HT-29 (cell line): ENCODE results near the gene GALNT12. TPM values are rescaled to one million over a fixed set of nuclear protein-coding genes. Genes with fewer than 3 reads are reported as not detected.

Experiments
- DNase-seq: peaks from one replicate; pipeline ENCODE4 v3.0.0-alpha.2; 2015; ENCODE audit warnings: low spot score
- total RNA-seq: library from RNA; depleted of rRNA; stranded (reverse); fragments of >200 nt; shearing (Covaris generic); gene quantifications from 2 replicates; pipeline ENCODE4 v1.2.3, GENCODE V29; 2014

GALNT12 gene
- total RNA-seq, 1 experiment from 2014 or later = 53.2 TPM

DNA sequence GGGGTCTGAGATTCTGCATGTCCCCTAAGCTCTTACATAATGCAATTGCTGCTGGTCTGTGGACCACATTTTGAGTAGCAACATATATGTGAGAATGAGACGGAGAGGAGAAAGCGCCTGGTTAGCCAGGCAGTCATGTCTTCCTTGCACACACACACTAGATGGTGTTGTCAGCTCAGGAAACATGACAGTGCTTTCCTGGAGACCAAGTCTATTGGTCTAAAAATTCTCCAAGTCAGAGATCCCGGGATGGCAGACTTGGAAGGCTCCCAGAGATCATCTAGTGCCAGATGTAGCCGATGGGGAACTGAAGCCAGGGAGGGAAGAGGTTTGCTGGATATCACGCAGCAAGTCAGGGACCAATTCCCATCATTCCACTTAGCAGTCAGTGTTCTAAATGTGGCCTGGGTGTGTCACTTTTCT, 53.4 kb downstream of the GALNT12 start:
- DNase-seq = peak; percentile 25

DNA sequence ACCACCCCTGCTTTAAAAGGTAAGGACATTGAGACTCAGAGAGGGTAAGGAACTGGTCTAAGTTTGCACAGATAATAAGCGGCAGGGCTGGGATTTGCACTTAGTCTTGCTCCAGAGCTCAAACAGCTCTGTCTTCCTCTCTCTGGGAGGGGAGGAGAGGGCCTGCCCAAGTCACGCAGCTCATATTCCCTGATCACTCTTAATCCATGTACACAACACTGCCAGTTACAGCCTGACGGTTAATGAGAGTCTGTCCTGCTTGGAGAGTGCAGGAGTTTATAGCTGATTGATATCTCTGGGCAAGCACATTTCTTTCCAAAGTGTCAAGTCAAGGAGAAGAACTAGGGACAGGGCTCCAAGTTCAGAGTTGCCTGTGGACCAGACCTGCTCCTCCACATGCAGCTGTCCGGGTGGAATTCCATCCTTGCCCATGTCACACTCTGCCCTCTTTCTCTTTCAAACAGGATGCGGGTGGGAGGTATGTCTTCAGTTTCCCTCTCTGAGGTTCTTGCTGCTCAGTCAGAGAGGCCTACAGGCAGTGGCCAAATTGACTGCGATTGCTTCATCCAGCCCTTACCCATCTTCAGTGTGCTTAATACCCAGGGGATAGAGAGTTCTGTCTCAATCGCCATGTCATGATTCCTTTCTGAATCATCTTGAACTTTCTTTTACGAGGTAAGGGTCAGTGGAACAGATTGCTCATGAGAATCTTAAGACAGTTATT, 54.5 kb downstream of the GALNT12 start:
- DNase-seq = no peak

DNA sequence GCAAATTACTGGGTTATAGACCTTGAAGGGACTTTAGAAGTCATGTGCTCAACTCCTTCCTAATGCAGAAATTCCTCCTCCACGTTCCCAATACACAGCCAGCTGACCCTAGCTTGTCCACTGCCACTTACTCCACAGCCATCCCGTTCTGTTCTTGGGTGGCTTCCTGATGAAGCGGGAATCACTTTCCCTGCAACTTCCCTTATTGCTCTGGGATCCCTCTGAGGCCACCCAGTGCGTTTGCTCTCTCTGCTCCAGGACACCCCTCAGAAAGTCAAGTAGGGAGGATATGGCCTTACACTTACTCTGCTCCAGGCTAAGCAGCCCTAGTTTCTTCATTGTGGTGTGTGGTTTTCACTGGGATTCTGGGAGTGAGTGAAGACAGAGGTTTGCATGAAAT, 55.5 kb downstream of the GALNT12 start:
- DNase-seq = no peak

DNA sequence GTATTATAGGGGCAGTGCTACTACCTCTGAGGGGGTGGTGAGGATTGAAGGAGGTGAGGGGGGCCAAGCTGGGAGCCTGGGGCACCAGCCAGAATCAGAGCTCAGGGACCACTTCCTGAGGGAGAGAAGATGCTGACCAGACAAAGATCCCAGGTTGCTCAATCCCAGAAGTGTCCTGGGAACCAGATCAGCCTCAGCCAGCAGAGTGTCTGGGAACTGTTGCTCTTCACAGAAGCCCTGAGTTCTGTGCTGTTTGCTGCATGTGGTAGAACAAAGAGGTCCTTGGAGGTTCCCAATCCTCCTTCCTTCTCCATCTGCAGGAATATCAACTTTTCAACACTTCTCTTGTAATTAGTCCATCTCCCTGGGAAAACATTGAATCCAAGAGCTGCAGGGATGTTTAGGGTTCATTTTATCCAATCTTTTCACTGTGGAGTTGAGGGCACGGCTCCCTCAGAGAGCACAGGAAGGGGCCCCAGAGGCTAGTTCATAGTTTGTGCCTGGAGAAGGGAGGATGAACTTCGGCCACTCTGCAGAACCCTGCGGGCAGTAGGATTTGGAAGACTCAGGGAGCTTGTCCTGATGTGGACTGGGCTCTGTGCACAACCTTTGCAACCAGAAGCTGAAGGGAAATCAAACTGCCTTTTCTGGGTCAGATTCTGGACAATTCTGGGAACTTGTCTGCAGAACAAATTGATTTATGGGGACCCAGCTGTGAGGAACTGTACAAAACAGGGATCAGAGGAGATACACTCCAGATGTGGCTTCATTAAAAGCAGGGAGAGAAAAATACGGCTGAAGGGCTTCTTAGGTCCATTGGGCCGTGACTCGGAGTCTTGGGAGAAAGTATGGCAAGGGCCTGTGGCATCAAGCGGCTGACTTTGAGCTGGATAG, 57.1 kb downstream of the GALNT12 start:
- no peak for DNase-seq

DNA sequence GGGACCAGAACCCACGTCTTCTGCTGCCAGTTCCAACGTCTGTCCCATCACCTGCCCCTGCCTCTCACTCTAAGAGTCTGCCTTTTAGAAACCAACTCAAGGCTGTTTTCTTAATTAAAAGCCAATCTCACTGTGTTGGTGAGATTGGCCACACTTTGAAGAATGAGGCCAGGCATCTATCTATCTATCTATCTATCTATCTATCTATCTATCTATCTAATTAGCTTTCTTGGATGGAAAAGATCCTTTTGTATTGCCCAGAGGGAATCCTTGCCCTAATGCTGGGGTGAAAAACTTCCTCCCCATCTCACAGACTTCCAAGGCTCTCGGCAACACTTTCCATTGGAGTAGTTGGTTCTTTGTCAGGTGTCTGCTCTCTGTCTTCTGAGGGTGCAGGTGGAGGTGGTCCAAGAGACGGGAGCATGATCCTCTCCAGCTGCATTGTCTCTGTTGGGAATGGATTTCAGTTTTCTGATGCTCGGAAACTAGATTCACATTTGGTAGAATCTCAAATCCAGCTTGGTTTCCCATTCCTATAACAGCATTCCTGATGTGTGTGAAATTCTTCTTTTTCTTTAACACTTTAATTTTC, 57.9 kb downstream of the GALNT12 start:
- no peak for DNase-seq

DNA sequence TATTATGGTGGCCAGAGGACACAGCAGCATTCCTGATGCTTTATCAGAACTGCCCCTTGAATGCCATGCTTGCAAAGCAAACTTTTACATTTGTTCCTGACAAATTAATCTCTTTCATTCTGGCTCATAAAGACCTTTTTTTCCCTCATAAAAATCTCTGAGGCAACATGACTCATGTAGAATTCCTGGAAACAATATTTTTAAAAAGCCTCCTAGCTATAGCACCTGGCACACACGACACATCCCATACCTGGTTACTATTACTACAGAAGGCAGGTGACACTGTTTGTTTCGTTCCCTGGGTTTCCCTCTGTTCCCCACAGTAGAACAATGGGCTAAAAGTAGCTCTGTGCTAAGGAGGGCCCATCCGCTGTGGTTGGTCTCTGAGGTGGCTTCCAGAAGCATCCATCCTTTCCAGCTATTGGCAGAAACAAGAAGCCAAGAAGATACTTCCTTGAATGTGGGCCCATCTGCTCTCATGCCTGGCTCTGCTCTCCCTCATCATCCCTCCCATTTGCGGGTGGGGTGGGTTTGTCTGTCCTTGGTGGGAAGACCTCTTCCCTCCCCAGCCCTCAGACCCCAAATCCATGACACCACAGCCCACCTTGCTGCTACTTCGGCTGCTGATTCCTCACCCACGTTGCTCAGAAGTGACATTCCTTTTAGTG, 59.1 kb downstream of the GALNT12 start:
- no peak for DNase-seq

DNA sequence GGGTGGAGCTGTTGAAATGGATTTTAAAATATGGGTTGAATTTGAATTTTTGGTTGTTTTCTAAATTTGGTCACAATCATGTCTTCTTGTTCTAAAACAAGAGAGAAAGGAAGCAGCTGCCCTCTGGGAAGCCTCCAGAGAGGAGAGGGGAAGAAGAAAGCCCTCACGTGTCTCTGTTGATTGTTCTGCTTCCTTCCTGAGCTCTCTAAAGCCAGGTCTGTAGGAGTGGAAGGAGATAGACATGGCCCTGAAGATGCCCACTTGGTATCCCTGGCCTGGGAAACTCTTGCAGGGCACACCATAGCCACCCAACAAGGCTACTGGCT, 59.6 kb downstream of the GALNT12 start:
- DNase-seq = no peak

DNA sequence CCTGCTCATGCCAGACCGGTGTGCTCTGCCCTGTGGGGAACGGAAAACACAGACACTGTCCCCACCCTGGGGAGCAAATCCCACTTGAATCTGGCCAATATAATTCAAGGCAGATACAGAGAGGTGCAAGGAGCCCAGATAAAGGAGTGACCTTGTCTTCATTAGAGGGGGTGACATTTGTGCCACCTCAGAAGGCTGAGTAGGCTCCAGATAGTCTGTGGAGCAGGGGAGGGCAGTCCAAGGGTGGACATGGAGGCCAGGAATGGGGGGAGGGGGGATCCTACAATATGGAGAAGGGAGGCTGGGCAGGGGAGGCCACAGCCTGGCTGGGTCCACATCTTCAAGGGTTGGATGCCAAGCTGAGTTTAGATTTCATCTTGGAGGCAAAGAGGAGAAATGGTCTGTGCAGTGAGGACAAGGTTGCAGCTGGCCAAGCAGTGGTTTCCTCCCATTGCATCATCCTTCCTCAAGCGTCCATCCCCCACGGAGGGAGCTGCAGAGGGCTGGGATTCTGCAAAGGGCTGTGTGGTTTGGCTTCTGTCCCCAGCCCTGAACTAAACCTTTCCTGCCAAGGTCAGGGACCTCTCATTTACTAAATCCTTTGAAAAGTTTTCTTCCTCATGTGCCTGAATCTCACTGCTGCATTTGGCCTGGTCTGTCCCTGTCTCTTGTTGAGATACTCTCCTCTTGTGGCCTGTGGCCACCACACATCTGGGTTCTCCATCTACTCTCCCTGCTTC, 60.1 kb downstream of the GALNT12 start:
- DNase-seq = no peak

DNA sequence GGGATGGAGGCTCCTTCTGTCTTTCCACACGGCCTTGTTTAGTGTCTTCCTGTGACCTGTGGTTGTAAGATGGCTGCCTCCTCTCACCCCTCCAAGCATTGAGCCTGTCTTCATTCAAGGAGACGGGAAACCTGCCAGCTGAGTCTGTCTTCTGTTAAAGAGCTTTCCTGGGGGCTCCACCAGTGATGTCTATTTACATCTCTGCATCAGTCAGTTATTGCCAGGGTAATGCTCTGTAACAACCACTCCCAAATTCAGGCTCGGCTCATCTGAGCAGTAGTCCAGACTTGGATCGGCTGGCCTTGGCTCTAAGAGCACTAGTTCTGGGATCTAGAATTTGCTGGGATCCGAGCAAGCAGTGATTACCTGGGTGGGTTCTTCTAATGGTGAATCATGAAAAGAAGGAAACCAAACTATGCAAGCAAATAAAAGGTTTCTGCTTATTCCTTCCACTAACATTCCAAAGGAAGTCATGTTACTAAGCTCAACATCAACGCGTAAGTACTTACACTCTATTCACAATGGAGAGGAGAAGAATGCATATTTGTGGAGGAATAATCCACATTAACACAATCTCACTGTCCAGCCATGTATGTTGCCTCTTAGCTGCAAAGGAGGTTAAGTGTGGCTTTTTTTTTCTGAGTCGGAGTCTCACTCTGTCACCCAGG, 61.7 kb downstream of the GALNT12 start:
- DNase-seq = no peak

DNA sequence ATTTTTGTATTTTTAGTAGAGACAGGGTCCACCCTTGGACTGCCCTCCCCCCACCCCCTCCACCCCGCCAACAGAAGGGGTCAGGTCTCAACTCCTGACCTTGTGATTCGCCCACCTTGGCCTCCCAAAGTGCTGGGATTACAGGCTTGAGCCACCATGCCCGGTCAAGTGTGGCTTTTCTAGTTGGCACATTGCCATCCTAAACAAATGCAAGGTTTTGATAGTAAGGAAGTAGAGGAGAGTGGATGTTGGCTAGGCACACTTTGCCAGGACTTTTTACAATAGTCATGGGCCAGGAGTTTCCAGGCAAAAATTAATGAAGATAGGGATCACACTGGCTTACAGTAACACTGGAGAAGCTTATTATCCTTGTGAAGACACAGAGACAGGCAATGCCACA, 62.4 kb downstream of the GALNT12 start:
- no peak for DNase-seq

DNA sequence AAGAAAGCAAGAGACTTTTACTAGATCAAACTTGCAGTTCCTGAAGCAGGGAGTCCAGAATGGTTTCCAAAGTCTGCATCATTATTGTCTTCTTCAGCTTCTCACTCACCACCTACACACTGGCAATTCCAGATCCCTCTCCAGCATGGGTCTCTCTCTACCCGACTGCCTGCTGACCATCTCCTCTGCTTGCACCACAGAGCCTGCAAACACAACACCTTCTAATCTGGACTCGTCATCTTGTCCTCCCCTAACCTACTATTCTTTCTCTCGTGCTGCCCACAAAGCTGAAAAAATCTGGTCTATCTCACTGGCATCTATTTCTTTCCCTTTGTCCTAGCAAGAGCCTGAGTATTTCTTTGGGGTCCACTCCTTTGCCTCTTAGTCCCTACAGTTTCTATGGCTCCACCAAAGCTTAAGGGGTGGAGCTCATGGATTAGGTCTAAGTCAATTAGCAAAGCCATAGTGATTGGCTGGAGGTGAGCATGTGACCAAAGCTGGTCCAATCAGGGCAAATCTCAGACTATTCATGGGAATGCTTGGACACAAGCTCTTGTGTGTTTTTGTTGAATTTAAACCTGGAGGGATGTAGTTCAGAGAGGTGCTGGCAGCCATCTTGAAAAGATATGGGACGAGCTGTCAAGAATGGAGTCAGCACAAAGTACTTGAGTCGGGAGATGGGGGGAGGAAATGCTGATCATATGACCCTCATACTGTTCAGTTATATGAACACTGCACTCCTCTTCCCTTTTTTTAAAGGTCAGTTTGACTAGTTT, 63.5 kb downstream of the GALNT12 start:
- no peak for DNase-seq

DNA sequence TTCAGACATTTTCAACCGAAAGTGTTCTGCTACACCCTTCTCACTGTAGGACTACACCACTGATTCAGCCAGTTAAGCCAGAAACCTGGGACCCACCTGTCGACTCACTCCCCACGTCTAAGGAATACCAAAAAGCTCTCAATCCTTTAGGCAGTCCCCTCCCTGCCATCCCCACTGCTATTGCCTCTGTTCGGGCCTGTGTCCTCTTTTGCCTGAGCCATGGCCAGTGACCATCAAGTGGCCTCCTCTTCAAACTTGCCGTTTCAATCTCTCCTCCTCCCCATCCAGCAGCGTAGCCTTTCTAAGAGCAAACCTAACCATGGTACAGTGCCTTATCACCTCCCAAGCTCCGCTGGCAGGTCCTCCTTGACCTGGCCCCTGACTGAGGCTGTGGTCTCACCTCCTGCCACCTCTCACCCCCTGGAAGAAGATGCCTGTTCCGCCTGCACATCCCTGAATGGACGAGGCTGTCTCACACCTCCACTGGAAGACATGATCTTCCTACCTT, 64.1 kb downstream of the GALNT12 start:
- no peak for DNase-seq

DNA sequence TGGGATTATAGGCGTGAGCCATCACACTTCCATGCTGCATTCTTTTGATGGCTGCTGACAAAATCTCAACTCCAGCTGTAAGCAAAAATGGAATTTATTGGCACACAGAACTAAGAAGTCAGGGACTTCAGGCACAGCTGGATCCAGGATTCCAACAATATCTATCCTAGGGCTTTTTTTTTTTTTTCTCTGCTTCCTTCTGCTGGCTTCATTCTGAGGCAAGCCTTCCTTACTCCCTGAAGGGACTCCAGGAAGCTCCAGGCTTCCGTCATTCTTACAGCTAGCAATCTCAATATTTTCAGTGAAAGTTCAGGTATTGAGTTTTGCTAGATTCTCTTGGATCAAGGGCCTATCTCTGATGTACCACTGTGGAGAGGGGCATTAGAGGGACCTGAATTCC, 66.1 kb downstream of the GALNT12 start:
- DNase-seq = no peak

DNA sequence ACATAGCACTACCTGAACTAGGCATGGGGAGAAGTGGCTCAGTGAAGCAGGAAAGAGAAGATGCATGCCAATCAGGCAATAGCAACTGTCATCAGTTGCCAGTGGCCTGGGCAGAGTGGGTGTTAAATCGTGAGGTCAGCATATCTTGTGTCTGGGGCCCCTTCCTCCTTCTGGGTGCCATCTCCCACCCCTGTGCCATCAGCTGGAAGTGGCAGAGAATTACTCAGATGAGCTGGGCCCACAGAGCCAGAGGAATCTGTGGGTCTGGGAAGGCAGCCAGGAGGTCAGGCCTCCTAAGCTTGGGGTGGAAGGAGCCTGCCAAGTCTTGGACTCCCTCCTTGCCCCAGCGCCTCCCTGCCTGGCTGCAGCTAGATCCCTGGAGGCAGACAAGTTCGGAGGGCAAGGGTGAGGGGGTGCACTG, 66.5 kb downstream of the GALNT12 start:
- DNase-seq = no peak

DNA sequence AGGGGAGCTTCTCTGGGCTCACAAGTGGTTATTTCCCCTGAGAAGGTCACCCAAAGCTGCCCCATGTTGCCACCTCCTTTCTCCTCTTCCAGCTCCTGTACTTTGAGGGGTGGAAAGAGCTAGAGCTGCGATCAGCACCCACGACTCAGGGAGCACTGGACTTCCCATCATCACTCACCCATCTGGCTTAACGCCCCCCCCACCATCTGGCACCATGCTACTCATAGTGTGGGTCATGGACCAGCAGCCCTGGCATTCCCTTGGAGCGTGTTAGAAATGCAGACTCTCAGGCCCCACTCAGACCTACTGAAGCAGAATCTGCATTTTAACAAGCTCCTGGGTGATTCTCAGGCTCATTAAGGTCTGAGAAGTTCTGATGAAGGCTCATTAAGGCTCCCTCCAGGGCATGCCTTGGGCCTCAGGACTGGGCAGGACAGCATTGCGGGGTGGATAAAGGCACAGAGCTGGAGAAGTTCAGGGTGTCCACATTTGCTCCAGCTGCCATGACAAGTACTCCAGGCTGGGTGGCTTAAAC, 67.3 kb downstream of the GALNT12 start:
- DNase-seq = no peak

DNA sequence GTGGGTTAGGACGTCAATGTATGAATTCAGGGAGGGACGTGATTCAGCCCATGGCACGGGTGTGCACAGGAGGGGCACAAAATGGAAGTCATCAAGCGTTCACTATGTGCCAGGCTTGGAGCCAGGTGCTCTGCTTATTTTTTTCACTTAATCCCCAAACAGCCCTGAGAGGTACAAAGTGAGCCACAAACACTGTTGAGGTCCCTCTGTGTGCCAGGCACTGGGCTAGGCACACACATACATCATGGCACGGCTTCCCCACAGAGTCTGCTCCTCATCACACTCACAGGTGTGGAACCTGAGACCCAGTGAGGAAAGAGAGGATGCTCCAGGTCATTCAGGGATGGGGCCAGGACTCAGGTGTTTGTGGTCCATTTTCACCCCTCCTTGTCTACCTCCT, 68.1 kb downstream of the GALNT12 start:
- no peak for DNase-seq

DNA sequence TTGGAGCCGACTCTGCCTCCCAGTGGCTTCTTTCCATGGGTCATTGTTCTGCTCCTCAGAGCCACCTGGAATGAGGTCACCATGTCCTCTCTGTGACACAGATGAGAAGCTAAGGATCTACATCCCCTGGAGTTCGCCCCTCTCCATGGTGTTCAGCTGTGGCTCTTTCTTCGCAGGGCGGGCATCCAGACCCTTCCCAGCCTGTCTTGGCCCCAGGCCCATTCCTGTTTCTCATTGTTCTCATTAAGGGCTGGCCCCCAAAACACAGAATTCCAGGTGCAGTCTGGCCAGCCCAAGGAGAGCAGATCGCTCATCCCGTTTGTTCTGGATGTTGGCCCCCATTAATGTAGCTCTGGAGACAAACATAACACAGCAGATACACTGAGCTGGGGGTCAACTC, 69.8 kb downstream of the GALNT12 start:
- DNase-seq = no peak

DNA sequence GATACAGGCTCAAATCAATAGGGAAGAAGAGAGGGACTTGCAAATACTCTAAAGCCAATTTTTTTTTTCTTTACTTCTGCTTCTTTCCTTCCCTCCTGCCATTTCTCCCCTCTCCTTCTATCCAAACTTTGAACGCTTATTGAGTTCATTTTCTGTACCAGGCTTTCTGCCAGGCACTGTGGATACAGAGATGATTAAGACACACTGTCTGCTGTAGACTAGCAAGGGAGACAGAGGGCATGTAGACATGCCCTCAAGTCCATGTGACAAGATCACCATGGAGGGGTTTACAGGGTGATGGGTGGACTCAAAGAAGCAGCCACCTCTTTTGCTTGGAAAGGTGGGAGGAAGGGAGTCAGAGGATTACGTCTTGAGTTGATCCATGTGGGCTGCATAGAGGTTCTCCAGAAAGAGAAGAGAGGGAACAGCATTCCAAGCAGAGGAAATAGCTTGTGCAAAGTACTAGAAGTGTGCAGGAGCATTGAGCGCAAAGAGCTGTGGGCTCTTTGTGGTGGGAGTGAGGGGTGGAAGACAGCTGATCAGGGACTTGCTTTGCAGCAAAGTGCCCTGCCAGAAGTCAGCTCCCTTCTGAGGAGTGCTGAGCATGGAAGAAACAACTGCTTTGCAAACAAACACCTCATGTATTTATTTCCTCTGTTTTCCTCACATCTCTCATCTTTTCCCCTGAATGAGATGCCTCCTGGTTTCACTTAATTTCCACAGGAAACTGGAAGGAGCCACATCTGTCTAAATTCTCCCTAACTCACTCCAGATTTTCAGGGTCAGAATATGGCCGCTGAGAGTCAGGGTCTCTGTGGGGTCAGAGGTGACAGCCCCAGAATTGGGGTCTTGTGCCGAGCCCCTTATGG, 71.9 kb downstream of the GALNT12 start:
- DNase-seq = no peak

DNA sequence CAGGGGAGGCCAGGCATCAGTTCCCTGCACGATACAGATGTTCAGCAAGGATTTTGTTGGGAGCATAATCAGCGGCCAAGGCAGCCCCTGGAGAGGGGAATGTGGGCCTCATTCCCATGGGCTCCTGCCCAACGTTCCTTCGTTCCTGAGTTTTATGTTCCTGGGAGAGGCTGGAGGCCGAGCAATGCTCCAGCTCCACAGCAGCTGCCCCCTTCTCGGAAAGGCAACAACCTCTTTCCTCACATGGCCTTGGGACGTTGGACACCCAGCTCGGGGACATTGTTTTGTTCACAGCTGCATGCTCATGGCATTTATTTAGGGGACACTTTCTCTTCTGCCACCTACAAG, 72.5 kb downstream of the GALNT12 start:
- no peak for DNase-seq
